ENCODE data around the gene CD209.

DNA sequence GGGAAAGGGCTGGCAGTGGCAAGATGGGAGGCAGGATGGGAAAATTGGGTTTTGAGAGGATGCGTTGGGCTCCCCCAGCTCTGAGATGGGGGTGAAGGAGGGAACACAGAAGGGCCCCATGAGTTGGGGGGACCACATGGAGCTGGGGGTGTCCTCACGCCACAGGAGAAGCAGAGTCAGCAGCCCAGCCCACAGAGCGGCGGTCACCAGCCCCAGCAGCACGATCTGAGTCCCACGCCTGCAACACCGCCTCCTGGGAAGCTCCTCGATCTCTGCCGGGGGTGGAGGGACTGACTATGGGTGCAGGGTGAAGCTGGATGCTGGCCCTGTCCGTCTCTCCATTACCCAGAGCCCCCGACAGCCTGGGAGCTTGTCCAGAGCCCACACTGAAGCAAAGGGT, 48.8 kb downstream of the CD209 start:
- TF ChIP-seq, protein P1, sequence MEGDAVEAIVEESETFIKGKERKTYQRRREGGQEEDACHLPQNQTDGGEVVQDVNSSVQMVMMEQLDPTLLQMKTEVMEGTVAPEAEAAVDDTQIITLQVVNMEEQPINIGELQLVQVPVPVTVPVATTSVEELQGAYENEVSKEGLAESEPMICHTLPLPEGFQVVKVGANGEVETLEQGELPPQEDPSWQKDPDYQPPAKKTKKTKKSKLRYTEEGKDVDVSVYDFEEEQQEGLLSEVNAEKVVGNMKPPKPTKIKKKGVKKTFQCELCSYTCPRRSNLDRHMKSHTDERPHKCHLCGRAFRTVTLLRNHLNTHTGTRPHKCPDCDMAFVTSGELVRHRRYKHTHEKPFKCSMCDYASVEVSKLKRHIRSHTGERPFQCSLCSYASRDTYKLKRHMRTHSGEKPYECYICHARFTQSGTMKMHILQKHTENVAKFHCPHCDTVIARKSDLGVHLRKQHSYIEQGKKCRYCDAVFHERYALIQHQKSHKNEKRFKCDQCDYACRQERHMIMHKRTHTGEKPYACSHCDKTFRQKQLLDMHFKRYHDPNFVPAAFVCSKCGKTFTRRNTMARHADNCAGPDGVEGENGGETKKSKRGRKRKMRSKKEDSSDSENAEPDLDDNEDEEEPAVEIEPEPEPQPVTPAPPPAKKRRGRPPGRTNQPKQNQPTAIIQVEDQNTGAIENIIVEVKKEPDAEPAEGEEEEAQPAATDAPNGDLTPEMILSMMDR (conservative IDR thresholded peaks at IDR 0.05; ENCODE audit: low read depth, low read length): no peak
- TF ChIP-seq EZH2 (IDR thresholded peaks at IDR 0.05; ENCODE audit: low read length, unreplicated experiment) (no peak), EZH2phosphoT487 (IDR thresholded peaks at IDR 0.05; ENCODE audit: borderline replicate concordance, low read length) (no peak)
